ENCODE measurements around the gene ANKRD13A. TPM values are rescaled to one million over a fixed set of nuclear protein-coding genes. Genes with fewer than 3 reads are reported as not detected.

ANKRD13A gene
- total and polyA plus RNA-seq, 2 of the 13 experiments (the other 11 are each of a cell fraction or from before 2014, with no cell fraction given), result 34.1 to 41.6 TPM

- TF ChIP-seq ZMAT3 (CRISPR knock-in tag; conservative IDR thresholded peaks at IDR 0.05), result peak; percentile 91
- TF ChIP-seq SAFB2 (CRISPR knock-in tag; IDR thresholded peaks at IDR 0.05; ENCODE audit: borderline replicate concordance, low read depth), result peak; percentile 75; the same call in 1 of the 2 replicates
- peak; percentile 91 for TF ChIP-seq KMT2B (CRISPR knock-in tag; IDR thresholded peaks at IDR 0.05)
- TF ChIP-seq TAF1 (CRISPR knock-in tag; IDR thresholded peaks at IDR 0.05), result peak; percentile 87
- TF ChIP-seq HIVEP1 (CRISPR knock-in tag; IDR thresholded peaks at IDR 0.05), result no peak
- no peak for TF ChIP-seq TRIM22 (IDR thresholded peaks at IDR 0.05)
- no peak for TF ChIP-seq ZNF615 (CRISPR knock-in tag; IDR thresholded peaks at IDR 0.05; ENCODE audit: borderline replicate concordance)
- TF ChIP-seq ZFP36 (IDR thresholded peaks at IDR 0.05; ENCODE audit: borderline replicate concordance, low read depth, low read length, partially characterized antibody), result no peak
- peak in 1 of 2 experiments; percentile 18; a peak in 1 of 4 replicates for TF ChIP-seq MAFK (conservative IDR thresholded peaks at IDR 0.05 in 1 of 2, IDR thresholded peaks at IDR 0.05 in 1 of 2; ENCODE audit: low read length in 2 of 2)
- TF ChIP-seq ZNF781 (CRISPR knock-in tag; IDR thresholded peaks at IDR 0.05; ENCODE audit: borderline replicate concordance, not compliant biosample characterization), result peak; percentile 68
- no peak; the same call in none of the 2 replicates for TF ChIP-seq GFI1 (CRISPR knock-in tag; IDR thresholded peaks at IDR 0.05; ENCODE audit: borderline replicate concordance)
- TF ChIP-seq RFX1 (IDR thresholded peaks at IDR 0.05), result peak; percentile 95
- no peak for TF ChIP-seq FLYWCH1 (CRISPR knock-in tag; IDR thresholded peaks at IDR 0.05)
- no peak for TF ChIP-seq ZNF646 (CRISPR knock-in tag; IDR thresholded peaks at IDR 0.05)
- TF ChIP-seq, protein P1, sequence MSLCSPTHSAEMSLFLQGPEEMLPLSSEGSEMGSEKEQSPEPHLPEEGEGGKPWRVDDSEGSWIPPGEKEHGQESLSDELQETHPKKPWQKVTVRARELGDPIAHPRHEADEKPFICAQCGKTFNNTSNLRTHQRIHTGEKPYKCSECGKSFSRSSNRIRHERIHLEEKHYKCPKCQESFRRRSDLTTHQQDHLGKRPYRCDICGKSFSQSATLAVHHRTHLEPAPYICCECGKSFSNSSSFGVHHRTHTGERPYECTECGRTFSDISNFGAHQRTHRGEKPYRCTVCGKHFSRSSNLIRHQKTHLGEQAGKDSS (CRISPR knock-in tag; IDR thresholded peaks at IDR 0.05; ENCODE audit: borderline replicate concordance, low read depth), result peak; percentile 54; the same call in 1 of the 2 replicates
- TF ChIP-seq SP2 (CRISPR knock-in tag; IDR thresholded peaks at IDR 0.05), result no peak
These were observed 49.2 kb downstream of the ANKRD13A start, which contains the start of gene C12orf76 (continued) for GRCh38 chr12:110048242-110049027.

Measured in HepG2 (cell line).